SH-SY5Y (cell line): ENCODE measurements around the gene DUSP16.

ENCODE experiments used
- GATA2 ChIP-seq: IDR thresholded peaks from 2 replicates; pipeline ENCODE4 v1.6.1; 2011; ENCODE audit warnings: mild to moderate bottlenecking, low read depth, low read length
- GATA3 ChIP-seq: IDR thresholded peaks from 2 replicates; pipeline ENCODE4 v1.6.1; 2011; ENCODE audit warnings: low read depth, mild to moderate bottlenecking, low read length, moderate library complexity

DNA sequence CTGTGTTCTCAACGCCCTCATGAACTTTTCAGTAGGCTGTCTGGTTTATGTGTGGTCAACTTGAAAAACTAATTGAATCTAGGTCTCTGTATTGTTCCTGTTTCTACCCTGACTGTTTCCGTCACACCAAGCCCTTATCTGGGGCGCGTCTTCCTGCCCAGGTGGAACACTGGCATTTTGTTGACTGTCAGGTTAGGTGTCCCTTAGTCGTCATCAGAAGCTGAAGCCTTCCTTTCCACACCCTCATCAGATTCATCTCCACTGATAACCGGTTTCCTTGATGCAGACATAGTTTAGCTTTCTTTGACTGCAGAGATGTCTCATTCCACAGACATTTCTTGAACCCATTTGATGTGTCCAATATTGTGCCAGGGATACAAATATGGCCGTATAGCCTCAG is 96.5 kb downstream of the DUSP16 start:
- no peak for TF ChIP-seq GATA3
- no peak for TF ChIP-seq GATA2
